ENCODE measurements around the gene C11orf87.

Gene C11orf87

GRCh38 chr11:109439684-109440083, 17.7 kb downstream of the C11orf87 start:
- in situ Hi-C loops (cut with MboI; ENCODE audit: low sequenced_read_pairs) = no loop called here

GRCh38 chr11:109443052-109443451, 21.1 kb downstream of the C11orf87 start:
- in situ Hi-C loops (cut with MboI; ENCODE audit: low sequenced_read_pairs) = no loop called here

DNA sequence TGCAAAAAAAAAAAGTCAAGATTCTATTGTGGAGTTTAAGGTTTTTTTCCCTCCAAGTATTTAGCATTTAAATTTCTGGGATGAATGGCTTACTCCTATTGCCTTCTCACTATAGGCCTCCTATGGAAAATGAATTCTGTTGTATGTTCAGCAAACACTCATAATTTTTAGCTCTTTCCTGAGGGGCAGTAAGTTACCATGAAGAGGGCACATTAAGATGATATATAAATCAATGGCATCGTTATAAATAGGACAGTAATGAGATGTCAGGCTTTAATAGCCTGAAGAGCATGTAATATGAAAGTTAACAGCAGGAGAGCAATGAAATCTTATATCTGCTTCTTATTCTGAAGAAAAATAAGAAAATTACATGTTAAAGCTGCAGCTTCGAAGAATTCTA, 32.9 kb downstream of the C11orf87 start:
- in situ Hi-C loops (cut with MboI; ENCODE audit: low sequenced_read_pairs) = no loop called here

Measured in HL-60/S4 treated with retinoic acid at 250 ng/mL for 4 days and 3 days (cell line).